Ishikawa (cell line): ENCODE data around the gene OAS3.
A peak's percentile ranks its signal among the peaks of the same experiment; 100 is the strongest.

Source experiments
- CEBPB ChIP-seq: IDR thresholded peaks from 2 replicates; pipeline ENCODE4 v1.6.1; 2012
- CREB1 ChIP-seq: IDR thresholded peaks from 2 replicates; pipeline ENCODE4 v1.6.1; 2012; ENCODE audit warnings: low read depth
- EGR1 ChIP-seq: IDR thresholded peaks from 2 replicates; pipeline ENCODE4 v1.6.1; 2012
- EP300 ChIP-seq: IDR thresholded peaks from 2 replicates; pipeline ENCODE4 v1.6.1; 2012; ENCODE audit warnings: borderline replicate concordance
- FOXM1 ChIP-seq: IDR thresholded peaks from 2 replicates; pipeline ENCODE4 v1.6.1; 2012; ENCODE audit warnings: low read depth, borderline replicate concordance
- MAX ChIP-seq: IDR thresholded peaks from 2 replicates; pipeline ENCODE4 v1.6.1; 2012
- NFIC ChIP-seq: IDR thresholded peaks from 2 replicates; pipeline ENCODE4 v1.6.1; 2012
- RAD21 ChIP-seq: IDR thresholded peaks from 2 replicates; pipeline ENCODE4 v1.6.1; 2012; ENCODE audit warnings: low read depth
- REST ChIP-seq: IDR thresholded peaks from 2 replicates; pipeline ENCODE4 v1.6.1; 2012; ENCODE audit warnings: low read depth, mild to moderate bottlenecking
- TAF1 ChIP-seq: IDR thresholded peaks from 2 replicates; pipeline ENCODE4 v1.6.1; 2012; ENCODE audit warnings: low read depth, mild to moderate bottlenecking
- TCF12 ChIP-seq: IDR thresholded peaks from 2 replicates; pipeline ENCODE4 v1.6.1; 2012; ENCODE audit warnings: low read depth
- TEAD4 ChIP-seq: IDR thresholded peaks from 2 replicates; pipeline ENCODE4 v1.6.1; 2012
- USF1 ChIP-seq: IDR thresholded peaks from 2 replicates; pipeline ENCODE4 v1.6.1; 2012
- YY1 ChIP-seq: IDR thresholded peaks from 2 replicates; pipeline ENCODE4 v1.6.1; 2012; ENCODE audit warnings: low read depth
- ZBTB7A ChIP-seq: IDR thresholded peaks from 2 replicates; pipeline ENCODE4 v1.6.1; 2012; ENCODE audit warnings: low read depth

OAS3 gene

GRCh38 chr12:112937741-112938719 is at the start of gene OAS3:
TSS of gene OAS3 (plus strand) at chr12:112938474. CDS start at chr12:112938531, 57 bp downstream.
- TF ChIP-seq TEAD4 (no peak), USF1 (no peak), REST (0 out of 2 replicates have a peak, but pooled peaks have one; percentile 43)

GRCh38 chr12:112891093-112892024 is 46.9 kb upstream of the OAS3 start:
- no peak for TF ChIP-seq EP300
- TF ChIP-seq CREB1, result no peak
- no peak for TF ChIP-seq NFIC
- TF ChIP-seq RAD21, result no peak
- no peak for TF ChIP-seq USF1
- TF ChIP-seq CEBPB, result no peak
- TF ChIP-seq FOXM1, result no peak
- TF ChIP-seq TCF12, result no peak
- no peak for TF ChIP-seq MAX
- no peak for TF ChIP-seq TAF1
- TF ChIP-seq ZBTB7A, result no peak
- TF ChIP-seq TEAD4, result no peak
- no peak for TF ChIP-seq REST
- TF ChIP-seq YY1, result no peak
- TF ChIP-seq EGR1, result no peak

GRCh38 chr12:112892856-112893255 is 45.4 kb upstream of the OAS3 start:
- TF ChIP-seq REST (peak; percentile 67), FOXM1 (no peak)

- TF ChIP-seq YY1 (no peak), REST (no peak), FOXM1 (no peak), MAX (no peak), USF1 (no peak), TEAD4 (no peak)
Measured at GRCh38 chr12:112894128-112894527, 44.1 kb upstream of the OAS3 start.
